K562 (cell line): Measurements from ENCODE around the gene TSC22D2. TPM values are rescaled to one million over a fixed set of nuclear protein-coding genes. Genes with fewer than 3 reads are reported as not detected.

Source experiments
- ARNT ChIP-seq, 2 experiments: fragments of 450-650 bp; IDR thresholded peaks; 2 replicates each; pipeline ENCODE4 v1.6.1; 2016; ENCODE audit warnings: mild to moderate bottlenecking in 1 of 2
- CC2D1A ChIP-seq: fragments of 450-650 bp; IDR thresholded peaks from 2 replicates; pipeline ENCODE4 v1.6.1; 2017; ENCODE audit warnings: mild to moderate bottlenecking
- FOXA1 ChIP-seq: fragments of 450-650 bp; IDR thresholded peaks from 2 replicates; pipeline ENCODE4 v1.6.1; 2016; ENCODE audit warnings: mild to moderate bottlenecking, borderline replicate concordance
- GATAD2A ChIP-seq: fragments of 450-650 bp; IDR thresholded peaks from 2 replicates; pipeline ENCODE4 v1.6.1; 2017
- HCFC1 ChIP-seq: IDR thresholded peaks from 2 replicates; pipeline ENCODE4 v1.6.1; 2012; ENCODE audit warnings: low read depth, low read length, improper control_type of control experiment
- HDAC3 ChIP-seq: fragments of 450-650 bp; IDR thresholded peaks from 2 replicates; pipeline ENCODE4 v1.6.1; 2018; ENCODE audit warnings: borderline replicate concordance, mild to moderate bottlenecking, moderate library complexity; ENCODE audit not compliant: partially characterized antibody
- IRF2 ChIP-seq: sonication (generic); formaldehyde crosslinking; IDR thresholded peaks from 2 replicates; pipeline ENCODE4 v1.8.1; 2022; ENCODE audit warnings: mild to moderate bottlenecking, missing genetic modification reagents
- LEF1 ChIP-seq: fragments of 450-650 bp; IDR thresholded peaks from 2 replicates; pipeline ENCODE4 v1.6.1; 2016; ENCODE audit warnings: mild to moderate bottlenecking
- MEF2D ChIP-seq: conservative IDR thresholded peaks from 2 replicates; pipeline ENCODE4 v1.6.1; 2016; ENCODE audit warnings: low read depth, missing genetic modification characterization, missing compliant biosample characterization
- MGA ChIP-seq: fragments of 450-650 bp; IDR thresholded peaks from 2 replicates; pipeline ENCODE4 v1.6.1; 2016; ENCODE audit warnings: mild to moderate bottlenecking, moderate library complexity
- RAD51 ChIP-seq: fragments of 450-650 bp; IDR thresholded peaks from 2 replicates; pipeline ENCODE4 v1.7.1; 2016; ENCODE audit warnings: low read depth, mild to moderate bottlenecking, borderline replicate concordance
- RNF2 ChIP-seq: sonication (generic); IDR thresholded peaks from 2 replicates; pipeline ENCODE4 v1.6.1; 2016
- ZNF589 ChIP-seq: fragments of 200-800 bp; sonication (Bioruptor generic); IDR thresholded peaks from 2 replicates; pipeline ENCODE4 v1.6.1; 2016; ENCODE audit warnings: low read depth, missing genetic modification characterization, missing compliant biosample characterization
- polyA plus RNA-seq, 8 experiments: library from polyadenylated mRNA; depleted of rRNA in 4 of 8; stranded (reverse) in 5 of 8; unstranded in 3 of 8; fragments of >200 nt; fragmentation: Nextera tagmentation in 2 of 8; fragmentation: Illumina TruSeq in 1 of 8; extraction: Ambion mirVana in 2 of 8; extraction: Trizol in 1 of 8; gene quantifications; 2 replicates each; pipeline versions ENCODE4 v1.2.1 to v1.2.3, GENCODE V29; 2011 to 2014; ENCODE audit warnings: inconsistent platforms in 1 of 8, missing spikeins in 1 of 8
- total RNA-seq, 7 experiments: library from RNA; depleted of rRNA in 6 of 7; stranded (reverse); fragments of >200 nt in 6 of 7; fragmentation: Illumina TruSeq in 2 of 7; extraction: Trizol in 2 of 7; gene quantifications; 2 replicates each; pipeline versions ENCODE4 v1.2.1 to v1.2.3, GENCODE V29; 2011 to 2021; ENCODE audit warnings: low replicate concordance in 1 of 7
- TF ChIP-seq, protein P1 (sequence below): fragments of 450-650 bp; formaldehyde crosslinking; conservative IDR thresholded peaks from 2 replicates; pipeline ENCODE4 v1.4.0; 2022; ENCODE audit warnings: mild to moderate bottlenecking, missing genetic modification characterization
- TF ChIP-seq, protein P2 (sequence below): fragments of 450-650 bp; formaldehyde crosslinking; IDR thresholded peaks from 2 replicates; pipeline ENCODE4 v1.4.0; 2020; ENCODE audit warnings: mild to moderate bottlenecking, moderate library complexity

The TSC22D2 gene
- total and polyA plus RNA-seq, 9 of the 15 experiments (the other 6 are each of a cell fraction or from before 2014, with no cell fraction given), result 5.5 to 44.0 (median 19.3) TPM

GRCh38 chr3:150451329-150452048 lies 43.4 kb downstream of the TSC22D2 start (continued):
- TF ChIP-seq ARNT (IDR thresholded peaks at IDR 0.05) (peak; percentile 30 to 69; a peak in 2 of 4 replicates), IRF2 (no peak), RAD51 (no peak), ZNF589 (CRISPR knock-in tag) (no peak), HCFC1 (no peak), CC2D1A (peak; percentile 96), HDAC3 (peak; percentile 81), FOXA1 (no peak), GATAD2A (peak; percentile 56), RNF2 (peak; percentile 76; the same call in 1 of the 2 replicates), MEF2D (tag) (no peak), MGA (no peak; the same call in 1 of the 2 replicates), LEF1 (0 out of 2 replicates have a peak, but pooled peaks have one; percentile 84)
- TF ChIP-seq, protein P1, sequence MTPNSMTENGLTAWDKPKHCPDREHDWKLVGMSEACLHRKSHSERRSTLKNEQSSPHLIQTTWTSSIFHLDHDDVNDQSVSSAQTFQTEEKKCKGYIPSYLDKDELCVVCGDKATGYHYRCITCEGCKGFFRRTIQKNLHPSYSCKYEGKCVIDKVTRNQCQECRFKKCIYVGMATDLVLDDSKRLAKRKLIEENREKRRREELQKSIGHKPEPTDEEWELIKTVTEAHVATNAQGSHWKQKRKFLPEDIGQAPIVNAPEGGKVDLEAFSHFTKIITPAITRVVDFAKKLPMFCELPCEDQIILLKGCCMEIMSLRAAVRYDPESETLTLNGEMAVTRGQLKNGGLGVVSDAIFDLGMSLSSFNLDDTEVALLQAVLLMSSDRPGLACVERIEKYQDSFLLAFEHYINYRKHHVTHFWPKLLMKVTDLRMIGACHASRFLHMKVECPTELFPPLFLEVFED (CRISPR knock-in tag), result no peak
- TF ChIP-seq, protein P2, sequence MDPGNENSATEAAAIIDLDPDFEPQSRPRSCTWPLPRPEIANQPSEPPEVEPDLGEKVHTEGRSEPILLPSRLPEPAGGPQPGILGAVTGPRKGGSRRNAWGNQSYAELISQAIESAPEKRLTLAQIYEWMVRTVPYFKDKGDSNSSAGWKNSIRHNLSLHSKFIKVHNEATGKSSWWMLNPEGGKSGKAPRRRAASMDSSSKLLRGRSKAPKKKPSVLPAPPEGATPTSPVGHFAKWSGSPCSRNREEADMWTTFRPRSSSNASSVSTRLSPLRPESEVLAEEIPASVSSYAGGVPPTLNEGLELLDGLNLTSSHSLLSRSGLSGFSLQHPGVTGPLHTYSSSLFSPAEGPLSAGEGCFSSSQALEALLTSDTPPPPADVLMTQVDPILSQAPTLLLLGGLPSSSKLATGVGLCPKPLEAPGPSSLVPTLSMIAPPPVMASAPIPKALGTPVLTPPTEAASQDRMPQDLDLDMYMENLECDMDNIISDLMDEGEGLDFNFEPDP (CRISPR knock-in tag), result no peak
